Measurements from ENCODE around the gene KLHDC8A.

KLHDC8A gene

DNA sequence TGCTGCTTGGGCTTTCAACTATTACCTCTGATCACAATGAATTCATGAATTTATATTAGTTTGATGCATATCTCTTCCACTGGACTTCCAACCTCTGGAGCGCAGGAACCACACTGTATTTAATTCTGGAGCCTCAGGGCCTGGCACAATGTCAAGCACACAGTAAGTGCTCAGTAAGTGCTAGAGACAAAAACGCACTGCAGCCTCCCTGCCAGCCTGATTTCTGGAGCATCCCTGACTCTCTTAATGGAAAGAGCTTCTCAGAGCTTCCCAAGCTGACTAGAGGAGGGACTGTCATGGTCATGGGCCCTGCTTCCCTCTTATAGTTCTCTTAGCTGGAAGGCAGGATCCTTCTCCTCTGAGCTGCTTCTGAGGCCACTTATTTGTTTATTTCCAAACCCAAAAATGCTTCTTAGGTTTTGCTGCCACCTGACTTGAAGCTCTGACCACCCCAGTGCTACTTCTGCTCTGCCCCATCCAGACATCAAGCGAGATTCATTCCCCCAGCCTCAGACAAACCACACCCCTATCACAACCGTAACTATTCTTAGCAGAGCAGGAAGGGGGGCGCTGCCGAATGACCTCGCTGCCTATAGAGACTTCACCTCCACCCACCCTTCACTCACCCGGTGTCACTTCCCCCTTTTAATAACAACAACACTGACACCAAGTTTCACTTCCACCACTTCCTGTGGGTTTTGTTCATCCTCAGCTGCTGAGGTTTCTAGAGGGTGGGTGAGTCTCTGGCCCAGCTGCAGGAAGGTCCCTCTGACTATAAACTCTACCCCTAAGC lies 68.8 kb downstream of the KLHDC8A start:
- H3K27ac ChIP-seq: no peak overlapping the region
- TF ChIP-seq, protein P1, sequence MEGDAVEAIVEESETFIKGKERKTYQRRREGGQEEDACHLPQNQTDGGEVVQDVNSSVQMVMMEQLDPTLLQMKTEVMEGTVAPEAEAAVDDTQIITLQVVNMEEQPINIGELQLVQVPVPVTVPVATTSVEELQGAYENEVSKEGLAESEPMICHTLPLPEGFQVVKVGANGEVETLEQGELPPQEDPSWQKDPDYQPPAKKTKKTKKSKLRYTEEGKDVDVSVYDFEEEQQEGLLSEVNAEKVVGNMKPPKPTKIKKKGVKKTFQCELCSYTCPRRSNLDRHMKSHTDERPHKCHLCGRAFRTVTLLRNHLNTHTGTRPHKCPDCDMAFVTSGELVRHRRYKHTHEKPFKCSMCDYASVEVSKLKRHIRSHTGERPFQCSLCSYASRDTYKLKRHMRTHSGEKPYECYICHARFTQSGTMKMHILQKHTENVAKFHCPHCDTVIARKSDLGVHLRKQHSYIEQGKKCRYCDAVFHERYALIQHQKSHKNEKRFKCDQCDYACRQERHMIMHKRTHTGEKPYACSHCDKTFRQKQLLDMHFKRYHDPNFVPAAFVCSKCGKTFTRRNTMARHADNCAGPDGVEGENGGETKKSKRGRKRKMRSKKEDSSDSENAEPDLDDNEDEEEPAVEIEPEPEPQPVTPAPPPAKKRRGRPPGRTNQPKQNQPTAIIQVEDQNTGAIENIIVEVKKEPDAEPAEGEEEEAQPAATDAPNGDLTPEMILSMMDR (conservative IDR thresholded peaks at IDR 0.05): no peak

DNA sequence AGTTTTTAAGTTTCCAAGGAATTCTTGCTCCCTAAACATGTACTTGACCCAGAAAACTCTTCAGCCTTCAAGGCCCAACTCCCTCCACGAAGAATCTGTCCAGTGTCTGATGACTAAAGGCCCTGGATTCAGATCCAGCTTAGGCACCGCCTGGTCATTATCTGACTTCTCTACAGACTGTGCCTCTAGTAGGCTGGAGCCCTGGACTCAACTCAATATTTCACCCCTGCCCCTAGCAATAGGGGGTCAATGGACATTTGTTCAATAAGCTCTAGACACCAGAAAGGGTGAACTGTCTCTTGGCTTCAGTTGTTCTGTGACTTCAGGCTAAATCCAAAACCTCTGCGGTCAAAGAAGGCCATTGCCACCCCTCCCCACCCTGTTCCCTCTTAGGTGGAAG lies 69.6 kb downstream of the KLHDC8A start:
- TF ChIP-seq, protein P1 (conservative IDR thresholded peaks at IDR 0.05): no peak
- no peak overlapping the region for H3K27ac ChIP-seq

DNA sequence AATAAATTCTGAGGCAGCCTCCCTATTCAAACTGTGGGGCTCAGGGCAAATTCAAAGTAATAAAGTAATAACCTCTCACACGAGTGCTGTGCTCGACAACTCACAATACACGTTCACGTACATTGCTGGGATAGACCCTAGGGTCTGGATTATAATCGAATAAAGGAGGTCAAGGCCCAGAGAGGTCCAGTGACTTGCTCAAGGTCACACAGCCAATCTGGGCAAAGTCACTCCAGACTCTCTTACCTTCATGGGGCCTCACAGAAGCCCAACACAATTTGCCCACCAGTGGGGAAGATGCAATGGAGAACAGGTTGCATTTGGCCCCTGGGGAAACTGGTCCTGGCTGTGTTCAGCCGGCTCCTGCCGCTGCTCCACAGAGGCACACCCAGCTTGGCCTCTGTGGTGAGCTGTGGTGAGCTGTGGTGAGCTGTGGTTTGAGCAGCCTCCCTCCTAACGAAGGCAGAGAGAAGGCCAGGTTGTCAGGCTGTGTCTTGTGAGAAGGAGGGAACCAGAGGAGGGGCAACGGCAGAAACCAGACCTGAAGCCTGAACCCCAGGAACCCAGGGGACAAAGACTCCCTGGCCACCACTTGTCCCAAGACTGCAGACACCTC lies 70.3 kb downstream of the KLHDC8A start:
- TF ChIP-seq, protein P1 (conservative IDR thresholded peaks at IDR 0.05): no peak
- H3K27ac ChIP-seq: no peak overlapping the region

Data from VCaP (cell line).